Upper lobe of left lung (tissue), 6 donors: Measurements from ENCODE around the gene MBP. TPM values are rescaled to one million over a fixed set of nuclear protein-coding genes. Genes with fewer than 3 reads are reported as not detected.

Experiments
- ATAC-seq, 2 donors: fragments of 200-7000 bp; cut with Tn5 transposase; one replicate each; pipeline ENCODE4 v1.9.1; 2022; ENCODE audit warnings: mild to moderate bottlenecking in 2 of 2, moderate library complexity in 2 of 2; ENCODE audit not compliant: low FRiP score in 2 of 2
- DNase-seq, 2 donors: peaks; one replicate each; pipeline ENCODE4 v3.0.0-alpha.2; 2019 to 2020
- H3K27ac ChIP-seq, 4 donors: fragments of 200-600 bp; sonication (generic); one replicate each; pipeline ENCODE4 v1.5.1; 2016 to 2019
- H3K27me3 ChIP-seq, 4 donors: fragments of 200-600 bp; sonication (generic); one replicate each; pipeline ENCODE4 v1.5.1; 2017 to 2019
- H3K36me3 ChIP-seq, 4 donors: fragments of 200-600 bp; sonication (generic); one replicate each; pipeline ENCODE4 v1.5.1; 2016 to 2019
- H3K4me1 ChIP-seq, 4 donors: fragments of 200-600 bp; sonication (generic); one replicate each; pipeline ENCODE4 v1.5.1; 2018 to 2019
- H3K4me3 ChIP-seq, 4 donors: fragments of 200-600 bp; sonication (generic); one replicate each; pipeline ENCODE4 v1.5.1; 2017 to 2019; ENCODE audit warnings: mild to moderate bottlenecking in 2 of 4, moderate library complexity in 1 of 4
- H3K9me3 ChIP-seq, 4 donors: fragments of 200-600 bp; sonication (generic); one replicate each; pipeline ENCODE4 v1.5.1; 2018 to 2019
- EP300 ChIP-seq, 4 donors: sonication (generic); formaldehyde crosslinking; IDR thresholded peaks; one replicate each; pipeline ENCODE4 v1.5.1; 2017; ENCODE audit warnings: antibody characterized with exemption in 4 of 4, control low read depth in 2 of 4
- POLR2A ChIP-seq, 4 donors: fragments of 450-650 bp; IDR thresholded peaks; one replicate each; pipeline ENCODE4 v1.5.1; 2016 to 2017; ENCODE audit warnings: antibody characterized with exemption in 4 of 4, mild to moderate bottlenecking in 2 of 4
- POLR2AphosphoS5 ChIP-seq, 2 donors: sonication (generic); formaldehyde crosslinking; IDR thresholded peaks; one replicate each; pipeline ENCODE4 v1.5.1; 2017; ENCODE audit warnings: antibody characterized with exemption in 2 of 2
- WGBS, 2 donors: methylation state at CpG; one replicate each; pipeline ENCODE4 v1.1.5; 2017 to 2018; 5-methylcytosine and 5-hydroxymethylcytosine counted together
- total RNA-seq, 6 donors: library from RNA; depleted of rRNA in 4 of 6; stranded (reverse); fragments of >200 nt in 4 of 6; gene quantifications; one replicate each; pipeline versions ENCODE4 v1.1.0 to v1.2.1, GENCODE V29; 2016 to 2021
- TF ChIP-seq, protein P1 (sequence below), 6 experiments: fragments of 450-650 bp in 4 of 6; fragments of 200-600 bp in 2 of 6; sonication (generic) in 2 of 6; IDR thresholded peaks; one replicate each; pipeline ENCODE4 v1.5.1; 2016 to 2019; ENCODE audit warnings: antibody characterized with exemption in 6 of 6
- donor health status: DM: no; HTN: no; CAD: no; lungs with moderate emphysema.
- donor health status: DM: no; HTN: yes; CAD: no; lungs with severe emphysema.

The MBP gene
- total RNA-seq, 6 donors from 2014 or later = 55.5 to 87.6 (median 68.8) TPM

- WGBS, 2 donors = 86 to 89% methylated on average over 2 of the region's 2 CpGs
- no peak for TF ChIP-seq POLR2AphosphoS5 (IDR thresholded peaks at IDR 0.05)
- no peak for TF ChIP-seq POLR2A (IDR thresholded peaks at IDR 0.05)
- no peak for TF ChIP-seq EP300 (IDR thresholded peaks at IDR 0.05)
- TF ChIP-seq, protein P1, sequence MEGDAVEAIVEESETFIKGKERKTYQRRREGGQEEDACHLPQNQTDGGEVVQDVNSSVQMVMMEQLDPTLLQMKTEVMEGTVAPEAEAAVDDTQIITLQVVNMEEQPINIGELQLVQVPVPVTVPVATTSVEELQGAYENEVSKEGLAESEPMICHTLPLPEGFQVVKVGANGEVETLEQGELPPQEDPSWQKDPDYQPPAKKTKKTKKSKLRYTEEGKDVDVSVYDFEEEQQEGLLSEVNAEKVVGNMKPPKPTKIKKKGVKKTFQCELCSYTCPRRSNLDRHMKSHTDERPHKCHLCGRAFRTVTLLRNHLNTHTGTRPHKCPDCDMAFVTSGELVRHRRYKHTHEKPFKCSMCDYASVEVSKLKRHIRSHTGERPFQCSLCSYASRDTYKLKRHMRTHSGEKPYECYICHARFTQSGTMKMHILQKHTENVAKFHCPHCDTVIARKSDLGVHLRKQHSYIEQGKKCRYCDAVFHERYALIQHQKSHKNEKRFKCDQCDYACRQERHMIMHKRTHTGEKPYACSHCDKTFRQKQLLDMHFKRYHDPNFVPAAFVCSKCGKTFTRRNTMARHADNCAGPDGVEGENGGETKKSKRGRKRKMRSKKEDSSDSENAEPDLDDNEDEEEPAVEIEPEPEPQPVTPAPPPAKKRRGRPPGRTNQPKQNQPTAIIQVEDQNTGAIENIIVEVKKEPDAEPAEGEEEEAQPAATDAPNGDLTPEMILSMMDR (IDR thresholded peaks at IDR 0.05) = no peak
- H3K4me3 ChIP-seq = no peak overlapping the region
- no peaks in the 10 kb centered on the region for H3K36me3 ChIP-seq
- DNase-seq (no peak), ATAC-seq (no peak)
- H3K9me3 ChIP-seq = peaks cover 0 to 14% (median 10%) of the 10 kb centered on the region in 4 donors
- no peak overlapping the region for H3K27ac ChIP-seq
- H3K4me1 ChIP-seq = peaks cover 0 to 11% (median 8%) of the 10 kb centered on the region in 4 donors
- H3K27me3 ChIP-seq = no peaks in the 10 kb centered on the region
Measured at GRCh38 chr18:77144046-77144445, 11.5 kb upstream of the MBP start.

DNA sequence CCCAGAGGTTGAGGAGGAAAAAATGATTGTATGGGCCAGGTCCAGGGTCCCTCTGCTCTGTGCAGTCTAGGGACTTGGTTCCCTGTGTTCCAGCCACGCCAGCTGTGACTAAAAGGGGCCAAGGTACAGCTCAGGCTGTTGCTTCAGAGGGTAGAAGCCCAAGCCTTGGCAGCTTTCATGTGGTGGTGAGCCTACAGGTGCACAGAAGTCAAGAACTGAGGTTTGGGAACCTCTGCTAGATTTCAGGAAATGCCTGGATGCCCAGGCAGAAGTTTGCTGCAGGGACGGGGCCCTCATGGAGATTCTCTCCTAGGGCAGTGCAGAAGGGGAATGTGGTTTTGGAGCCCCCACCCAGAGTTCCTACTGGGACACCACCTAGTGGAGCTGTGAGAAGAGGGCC is 10.6 kb upstream of the MBP start:
- no peak for DNase-seq
- peaks cover under 1 to 15% (median 8%) of the 10 kb centered on the region in 4 donors for H3K4me1 ChIP-seq
- no peaks in the 10 kb centered on the region for H3K36me3 ChIP-seq
- peaks cover 0 to 14% (median 10%) of the 10 kb centered on the region in 4 donors for H3K9me3 ChIP-seq
- H3K27ac ChIP-seq = no peak overlapping the region
- no peak overlapping the region for H3K4me3 ChIP-seq
- 93 to 100% methylated on average over 2 of the region's 2 CpGs for WGBS, 2 donors
- TF ChIP-seq POLR2AphosphoS5 (IDR thresholded peaks at IDR 0.05) = no peak
- TF ChIP-seq, protein P1 (IDR thresholded peaks at IDR 0.05) = no peak
- TF ChIP-seq EP300 (IDR thresholded peaks at IDR 0.05) = no peak
- TF ChIP-seq POLR2A (IDR thresholded peaks at IDR 0.05) = no peak
- no peaks in the 10 kb centered on the region for H3K27me3 ChIP-seq
- ATAC-seq = no peak

DNA sequence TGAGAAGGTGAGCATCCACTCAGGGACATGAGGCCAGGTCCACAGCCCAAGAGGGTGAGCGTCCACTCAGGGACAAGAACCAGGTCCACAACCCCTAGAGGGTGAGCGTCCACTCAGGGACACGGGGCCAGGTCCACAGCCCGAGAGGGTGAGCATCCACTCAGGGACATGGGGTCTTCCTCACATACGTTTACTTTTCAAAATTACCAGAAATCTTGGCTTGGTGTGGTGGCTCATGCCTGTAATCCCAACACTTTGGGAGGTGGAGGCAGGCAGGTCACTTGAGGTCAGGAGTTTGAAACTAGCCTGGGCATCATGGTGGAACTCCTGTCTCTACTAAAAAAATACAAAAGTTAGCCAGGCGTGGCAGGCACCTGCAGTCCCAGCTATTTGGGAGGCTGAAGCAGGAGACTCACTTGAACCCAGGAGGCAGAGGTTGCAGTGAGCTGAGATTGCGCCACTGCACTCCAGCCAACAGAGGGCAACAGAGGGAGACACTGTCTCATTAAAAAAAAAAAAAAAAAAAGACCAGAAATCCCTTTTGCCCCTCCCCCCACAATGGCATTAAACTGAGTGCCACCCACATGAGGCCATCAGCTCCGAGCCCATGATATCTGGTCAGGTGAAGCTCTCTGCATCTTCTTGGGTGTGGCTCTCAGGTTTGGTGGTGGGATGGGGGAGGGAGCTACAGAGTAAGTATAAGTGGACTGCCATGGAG is 9.0 kb upstream of the MBP start:
- ATAC-seq (no peak), DNase-seq (no peak)
- TF ChIP-seq POLR2AphosphoS5 (IDR thresholded peaks at IDR 0.05) (no peak), EP300 (IDR thresholded peaks at IDR 0.05) (no peak)
- Histone ChIP-seq H3K4me1 (peaks cover 6 to 30% (median 10%) of the 10 kb centered on the region in 4 donors), H3K9me3 (peaks cover 0 to 14% (median 10%) of the 10 kb centered on the region in 4 donors), H3K4me3 (no peak overlapping the region), H3K36me3 (no peaks in the 10 kb centered on the region), H3K27ac (no peak overlapping the region), H3K27me3 (no peaks in the 10 kb centered on the region)
- 84 to 91% methylated on average over 4 to 8 of the region's 8 CpGs for WGBS, 2 donors

DNA sequence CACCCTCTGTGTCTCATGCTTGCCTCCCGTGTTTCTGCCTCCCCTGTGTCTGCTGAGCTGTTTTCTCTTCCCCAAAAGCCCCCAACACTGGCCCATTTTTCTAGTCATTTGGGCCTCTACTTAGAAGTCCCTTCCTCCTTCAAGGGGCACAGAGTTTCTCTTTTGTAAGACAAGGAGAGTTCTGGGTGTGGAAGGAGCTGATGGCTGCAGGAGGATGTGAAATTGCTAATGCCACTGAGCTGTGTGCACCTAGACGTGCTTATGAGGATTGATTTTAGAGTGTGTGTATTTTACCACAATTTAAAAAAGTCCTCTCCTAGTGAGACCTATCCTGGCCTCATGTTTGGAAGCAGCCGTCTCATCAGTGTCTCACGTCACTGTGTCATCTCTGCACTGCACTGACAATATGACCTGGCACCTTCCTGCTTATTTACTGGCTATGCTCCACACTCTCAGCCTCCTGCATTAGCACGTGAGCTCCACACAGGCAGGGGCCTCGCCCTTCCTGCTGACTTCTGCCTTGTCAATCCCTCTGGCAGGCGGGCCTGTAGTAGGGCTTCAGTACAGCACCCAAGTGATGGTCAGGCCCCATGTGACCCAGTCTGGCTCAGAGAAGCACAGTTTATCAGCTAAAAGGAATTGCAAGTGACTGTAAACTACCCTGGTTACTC is 8.0 kb upstream of the MBP start:
- Histone ChIP-seq H3K4me1 (peaks cover 6 to 30% (median 10%) of the 10 kb centered on the region in 4 donors), H3K4me3 (no peak overlapping the region), H3K36me3 (no peaks in the 10 kb centered on the region), H3K9me3 (peaks cover 0 to 14% (median 10%) of the 10 kb centered on the region in 4 donors), H3K27ac (peak overlapping the region in 1 of 4 donors; percentile 14), H3K27me3 (no peaks in the 10 kb centered on the region)
- DNase-seq = peak in 1 of 2 donors; percentile 82
- peak; percentile 72 to 75 for ATAC-seq
- WGBS, 2 donors = 43 to 48% methylated on average over 5 to 7 of the region's 7 CpGs
- peak in 1 of 2 donors; percentile 60 for TF ChIP-seq POLR2AphosphoS5 (IDR thresholded peaks at IDR 0.05)
- TF ChIP-seq, protein P1 (IDR thresholded peaks at IDR 0.05) = no peak

DNA sequence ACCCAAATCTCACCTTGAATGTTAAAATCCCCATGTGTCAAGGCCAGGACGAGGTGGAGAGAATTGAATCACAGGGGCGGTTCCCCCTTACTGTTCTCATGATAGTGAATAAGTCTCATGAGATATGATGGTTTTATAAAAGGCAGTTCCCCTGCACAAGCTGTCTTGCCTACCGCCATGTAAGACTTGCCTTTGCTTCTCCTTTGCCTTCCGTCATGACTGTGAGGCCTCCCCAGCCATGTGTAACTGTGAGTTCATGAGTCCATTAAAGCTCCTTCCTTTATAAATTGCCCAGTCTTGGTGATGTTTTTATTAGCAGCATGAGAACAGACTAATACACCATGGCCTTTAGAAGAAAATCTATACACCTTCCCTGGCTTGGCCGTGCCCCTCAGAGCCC is 7.4 kb upstream of the MBP start:
- Histone ChIP-seq H3K9me3 (peaks cover 0 to 14% (median 10%) of the 10 kb centered on the region in 4 donors), H3K4me1 (peaks cover 6 to 30% (median 10%) of the 10 kb centered on the region in 4 donors), H3K4me3 (no peak overlapping the region), H3K36me3 (no peaks in the 10 kb centered on the region), H3K27ac (peak overlapping the region in 1 of 4 donors; percentile 14), H3K27me3 (no peaks in the 10 kb centered on the region)
- TF ChIP-seq POLR2AphosphoS5 (IDR thresholded peaks at IDR 0.05) (no peak), EP300 (IDR thresholded peaks at IDR 0.05) (no peak), POLR2A (IDR thresholded peaks at IDR 0.05) (no peak)
- TF ChIP-seq, protein P1 (IDR thresholded peaks at IDR 0.05) = no peak
- no peak for ATAC-seq
- DNase-seq = peak in 1 of 2 donors; percentile 4
- 80 to 86% methylated on average over 5 of the region's 5 CpGs for WGBS, 2 donors
